HG02798 (cell line): ENCODE data around the gene HSD17B11.
A peak's percentile ranks its signal among the peaks of the same experiment; 100 is the strongest.
"Not testable (repeated sequence)": the region's sequence is repeated elsewhere in the genome, so short reads cannot be mapped to it uniquely, and the experiment has no call there.

Experiments used
- ATAC-seq: cut with Tn5 transposase; IDR thresholded peaks from one replicate; pipeline ENCODE4 v1.9.1; 2021; ENCODE audit warnings: mild to moderate bottlenecking; ENCODE audit not compliant: unreplicated experiment, poor library complexity

HSD17B11 gene

DNA sequence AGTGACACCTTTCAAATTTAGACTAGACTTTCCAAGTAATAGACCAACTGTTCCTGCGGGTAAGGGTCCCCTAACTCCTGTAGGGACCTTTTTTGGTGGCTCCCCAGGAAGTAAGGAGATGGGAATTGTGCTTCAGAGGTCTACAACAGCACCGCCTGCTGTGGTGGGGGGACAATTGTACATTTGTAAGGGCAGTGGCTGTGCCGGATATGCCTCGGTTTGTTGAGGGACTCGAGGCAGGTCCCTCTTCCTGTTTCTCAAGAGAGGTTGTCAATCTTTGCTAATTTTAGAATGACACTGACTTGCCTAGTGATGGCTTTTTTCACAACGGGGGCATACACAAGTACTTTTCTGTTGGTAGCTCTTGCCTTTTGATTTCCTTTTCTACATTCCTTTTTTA lies 15.5 kb upstream of the HSD17B11 start:
- no peak for ATAC-seq

DNA sequence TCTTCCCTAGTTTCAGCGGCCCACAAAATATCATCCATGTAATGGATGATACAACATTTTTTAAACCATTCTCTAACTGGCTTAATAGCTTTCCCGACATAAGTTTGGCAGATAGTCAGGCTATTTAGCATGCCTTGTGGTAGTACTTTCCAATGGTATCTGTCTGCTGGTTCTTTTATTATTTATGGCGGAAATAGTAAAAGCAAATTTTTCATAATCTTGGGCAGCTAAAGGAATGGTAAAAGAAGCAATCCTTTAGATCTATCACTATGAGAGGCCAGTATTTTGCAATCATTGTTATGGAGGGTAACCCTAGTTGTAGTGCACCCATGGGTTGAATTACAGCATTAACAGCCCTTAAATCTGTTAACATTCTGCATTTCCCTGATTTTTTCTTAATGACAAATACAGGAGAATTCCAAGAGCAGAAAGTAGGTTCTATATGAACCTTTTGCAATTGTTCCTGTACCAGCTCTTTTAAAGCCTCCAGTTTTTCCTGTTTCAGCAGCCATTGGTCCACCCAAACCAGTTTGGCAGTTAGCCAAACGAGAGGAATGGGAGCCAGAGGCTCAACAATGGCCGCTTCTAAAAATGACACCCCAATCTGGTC lies 14.3 kb upstream of the HSD17B11 start:
- ATAC-seq, result no peak

DNA sequence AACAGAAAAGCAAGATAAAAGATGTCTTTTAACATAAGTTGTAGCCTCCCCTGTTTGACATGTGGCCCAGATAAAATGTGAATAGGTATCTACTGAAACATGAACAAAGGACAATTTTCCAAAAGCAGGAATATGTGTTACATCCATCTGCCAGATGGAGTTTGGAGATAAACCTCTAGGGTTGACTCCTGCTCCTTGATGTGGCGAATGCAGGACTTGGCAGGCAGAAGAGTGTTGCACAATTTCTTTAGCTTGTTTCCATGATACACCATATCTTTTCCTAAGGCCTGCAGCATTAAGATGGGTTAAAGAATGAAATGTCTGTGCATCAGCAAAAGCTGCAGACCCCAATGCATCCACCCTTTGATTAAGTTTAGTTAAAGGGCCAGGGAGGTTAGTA lies 12.7 kb upstream of the HSD17B11 start:
- ATAC-seq, result not testable (repeated sequence)

DNA sequence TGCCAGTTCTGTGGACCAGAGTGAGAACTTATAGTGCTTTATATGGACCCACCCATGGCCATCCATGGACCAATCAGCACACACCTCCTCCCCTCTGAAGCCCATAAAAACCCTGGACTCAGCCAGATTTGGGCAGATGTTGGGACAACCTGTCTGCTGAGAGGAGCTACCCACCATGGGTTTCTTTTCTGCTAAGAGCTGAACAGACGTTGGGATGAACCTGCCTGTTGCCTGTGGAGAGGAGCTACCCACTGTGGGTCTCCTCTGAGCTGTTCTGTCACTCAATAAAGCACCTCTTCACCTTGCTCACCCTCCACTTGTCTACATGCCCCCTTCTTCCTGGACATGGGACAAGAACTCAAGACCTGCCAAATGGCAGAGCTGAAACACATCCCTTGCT lies 9.0 kb upstream of the HSD17B11 start:
- ATAC-seq, result no peak

DNA sequence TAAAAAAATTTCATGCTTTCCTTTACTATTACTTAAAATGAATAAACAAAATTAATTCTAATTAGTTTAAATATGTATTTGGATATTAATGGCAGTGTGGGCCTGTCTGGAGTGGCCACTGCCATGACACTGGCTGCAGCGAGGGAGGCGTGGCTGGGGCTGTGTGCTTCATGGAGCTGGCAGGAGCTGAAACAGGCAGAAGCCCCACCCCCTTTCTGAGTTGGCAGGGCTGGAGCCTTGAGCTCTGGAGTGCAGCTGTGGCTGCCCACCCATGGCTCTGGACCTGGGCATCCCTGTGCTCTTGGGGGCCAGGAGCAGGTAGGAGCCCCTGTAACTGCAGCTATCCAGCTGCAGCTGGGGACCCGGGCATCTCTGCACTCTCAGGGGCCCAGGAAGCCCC lies 8.2 kb upstream of the HSD17B11 start:
- no peak for ATAC-seq

DNA sequence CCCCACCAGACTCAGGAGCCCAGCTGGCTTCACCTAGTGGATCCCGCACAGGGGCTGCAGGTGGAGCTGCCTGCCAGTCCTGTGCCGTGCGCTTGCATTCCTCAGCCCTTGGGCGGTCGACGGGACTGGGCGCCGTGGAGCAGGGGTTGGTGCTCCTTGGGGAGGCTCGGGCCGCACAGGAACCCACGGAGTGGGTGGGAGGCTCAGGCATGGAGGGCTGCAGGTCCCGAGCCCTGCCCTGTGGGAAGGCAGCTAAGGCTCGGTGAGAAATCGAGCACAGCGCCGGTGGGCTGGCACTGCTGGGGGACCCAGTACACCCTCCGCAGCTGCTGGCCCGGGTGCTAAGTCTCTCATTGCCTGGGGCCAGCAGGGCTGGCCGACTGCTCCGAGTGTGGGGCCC lies 4.9 kb upstream of the HSD17B11 start:
- not testable (repeated sequence) for ATAC-seq

DNA sequence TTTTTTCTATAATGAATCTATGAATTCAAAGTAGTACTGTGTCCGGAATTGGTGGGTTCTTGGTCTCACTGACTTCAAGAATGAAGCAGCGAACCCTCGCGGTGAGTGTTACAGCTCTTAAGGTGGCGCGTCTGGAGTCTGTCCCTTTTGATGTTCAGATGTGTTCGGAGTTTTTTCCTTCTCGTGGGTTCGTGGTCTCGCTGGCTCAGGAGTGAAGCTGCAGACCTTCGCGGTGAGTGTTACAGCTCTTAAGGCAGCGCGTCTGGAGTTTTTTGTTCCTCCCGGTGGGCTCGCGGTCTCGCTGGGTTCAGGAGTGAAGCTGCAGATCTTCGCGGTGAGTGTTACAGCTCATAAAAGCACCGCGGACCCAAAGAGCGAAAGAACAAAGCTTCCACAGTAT lies 4.1 kb upstream of the HSD17B11 start:
- ATAC-seq, result not testable (repeated sequence)

DNA sequence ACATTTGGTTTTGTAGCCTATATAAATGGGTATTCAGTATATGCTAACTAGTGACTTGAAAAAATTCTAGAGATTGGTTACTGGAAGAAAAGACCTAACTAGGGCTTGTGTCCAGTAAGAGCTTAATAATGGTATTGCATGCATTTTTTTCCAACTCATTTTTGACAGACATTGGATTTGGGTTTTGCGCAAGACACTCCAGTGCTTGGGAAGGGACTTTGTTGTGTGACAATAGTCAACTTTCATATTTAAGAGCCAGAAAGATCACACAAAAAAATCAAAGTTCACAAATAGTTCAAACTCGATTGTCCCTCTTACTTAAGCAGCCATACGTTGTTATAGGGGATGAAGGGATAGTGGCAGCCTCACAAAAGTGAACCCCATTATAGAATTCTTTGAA lies 1.2 kb upstream of the HSD17B11 start:
- no peak for ATAC-seq

DNA sequence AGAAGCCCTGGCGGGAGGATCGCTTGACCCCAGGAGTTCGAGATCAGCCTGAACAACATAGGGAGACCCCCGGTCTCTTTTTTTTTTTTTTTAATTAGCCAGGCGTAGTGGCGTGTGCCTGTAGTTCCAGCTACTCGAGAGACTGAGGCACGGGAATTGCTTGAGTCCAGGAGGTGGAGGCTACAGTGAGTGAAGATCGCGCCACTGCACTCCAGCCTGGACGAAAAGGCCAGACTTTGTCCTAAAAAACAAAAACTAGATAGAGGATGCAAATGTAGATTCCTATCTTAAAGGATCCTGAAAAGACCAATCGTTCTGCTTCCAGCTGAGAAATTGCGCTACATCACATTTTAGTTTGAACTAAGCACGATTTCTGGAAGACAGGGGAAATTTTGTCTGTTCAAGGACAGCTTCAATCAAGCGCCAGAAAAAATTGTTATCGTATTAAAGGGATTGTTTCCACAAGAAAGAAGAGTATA lies 627 bp upstream of the HSD17B11 start:
- ATAC-seq, result peak; percentile 11

DNA sequence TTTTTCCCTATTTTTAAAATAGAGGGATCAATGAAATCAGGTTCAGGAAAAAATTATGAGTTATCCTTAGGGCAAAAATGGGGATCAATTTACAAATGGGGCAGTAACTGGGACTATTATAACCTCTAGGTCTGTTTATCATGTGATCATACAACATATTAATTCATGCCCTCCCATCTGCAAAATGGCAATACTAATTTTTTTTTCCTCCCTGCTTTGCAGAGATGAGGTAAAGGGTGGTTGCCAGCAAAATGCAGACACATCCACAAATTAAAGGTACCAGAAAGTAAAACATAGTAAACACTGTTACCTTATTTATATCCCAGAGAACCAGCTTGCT lies 467 bp downstream of the HSD17B11 start:
- no peak for ATAC-seq

DNA sequence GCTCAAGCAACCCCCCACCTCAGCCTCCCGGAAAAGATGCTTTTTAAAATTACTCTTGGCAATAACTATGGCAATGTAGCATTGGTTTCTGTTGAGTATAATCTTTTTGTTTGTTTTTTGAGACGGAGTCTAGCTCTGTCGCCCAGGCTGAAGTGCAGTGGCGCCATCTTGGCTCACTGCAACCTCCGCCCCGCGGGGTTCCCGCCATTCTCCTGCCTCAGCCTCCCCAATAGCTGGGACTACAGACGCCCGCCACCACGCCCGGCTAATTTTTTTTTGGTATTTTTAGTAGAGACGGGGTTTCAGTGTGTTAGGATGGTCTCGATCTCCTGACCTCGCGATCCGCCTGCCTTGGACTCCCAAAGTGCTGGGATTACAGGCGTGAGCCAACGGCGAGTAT lies 933 bp downstream of the HSD17B11 start:
- not testable (repeated sequence) for ATAC-seq

DNA sequence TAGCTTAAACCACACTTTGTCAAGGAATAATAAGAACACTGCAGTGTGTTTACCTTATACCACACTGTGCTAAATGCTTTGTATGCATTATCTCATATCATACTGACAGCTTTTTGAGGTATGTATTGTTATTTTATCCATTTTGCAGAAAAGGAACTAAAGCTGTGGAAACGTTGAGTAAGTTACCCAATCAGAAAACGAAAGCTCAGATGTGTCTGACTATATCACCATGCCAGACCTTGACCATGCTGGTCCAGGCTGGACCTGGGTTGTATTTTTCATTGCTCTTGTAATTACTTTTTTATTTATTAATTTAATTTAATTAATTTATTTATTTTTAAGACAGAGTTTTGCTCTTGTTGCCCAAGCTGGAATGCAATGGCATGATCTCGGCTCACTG lies 2.1 kb downstream of the HSD17B11 start:
- no peak for ATAC-seq

DNA sequence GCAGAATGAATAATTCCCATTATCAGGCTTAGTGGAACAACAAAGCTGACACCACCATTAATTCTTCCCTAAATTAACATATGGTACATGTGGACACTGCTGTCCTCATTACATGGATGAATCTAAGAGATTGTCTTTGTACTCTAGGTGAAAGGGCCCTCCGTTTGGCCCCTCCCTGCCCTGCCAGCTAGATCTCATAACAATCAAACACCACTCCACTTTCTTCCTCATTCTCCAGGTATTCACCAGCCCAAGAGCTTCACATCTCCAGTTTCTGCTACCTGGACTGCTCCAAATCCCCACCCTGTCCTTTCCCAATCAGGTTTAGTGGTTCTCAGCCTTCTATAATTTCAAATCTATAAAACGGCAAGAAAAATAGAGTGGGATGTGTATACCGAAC lies 3.8 kb downstream of the HSD17B11 start:
- no peak for ATAC-seq

DNA sequence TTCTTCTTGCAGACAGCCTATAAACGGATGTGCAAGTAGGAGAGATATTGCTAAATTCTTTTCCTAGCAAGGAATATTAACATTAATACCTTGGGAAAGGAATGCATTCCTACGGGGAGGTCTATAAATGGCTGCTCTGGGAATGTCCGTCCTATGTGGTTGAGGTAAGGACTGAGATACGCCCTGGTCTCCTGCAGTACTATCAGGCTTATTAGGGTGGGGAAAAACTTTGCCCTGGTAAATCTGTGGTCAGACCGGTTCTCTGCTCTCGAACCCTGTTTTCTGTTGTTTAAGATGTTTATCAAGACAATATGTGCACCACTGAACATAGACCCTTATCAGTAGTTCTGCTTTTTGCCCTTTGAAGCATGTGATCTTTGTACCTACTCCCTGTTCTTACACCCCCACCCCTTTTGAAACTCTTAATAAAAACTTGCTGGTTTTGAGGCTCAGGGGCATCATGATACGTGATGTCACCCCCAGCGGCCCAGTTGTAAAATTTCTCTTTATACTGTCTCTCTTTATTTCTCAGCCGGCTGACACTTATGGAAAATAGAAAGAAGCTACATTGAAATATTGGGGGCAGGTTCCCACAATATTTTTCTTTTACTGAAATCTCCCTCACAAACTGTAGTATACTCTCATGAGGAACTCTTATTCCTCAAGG lies 6.4 kb downstream of the HSD17B11 start:
- ATAC-seq, result not testable (repeated sequence)

DNA sequence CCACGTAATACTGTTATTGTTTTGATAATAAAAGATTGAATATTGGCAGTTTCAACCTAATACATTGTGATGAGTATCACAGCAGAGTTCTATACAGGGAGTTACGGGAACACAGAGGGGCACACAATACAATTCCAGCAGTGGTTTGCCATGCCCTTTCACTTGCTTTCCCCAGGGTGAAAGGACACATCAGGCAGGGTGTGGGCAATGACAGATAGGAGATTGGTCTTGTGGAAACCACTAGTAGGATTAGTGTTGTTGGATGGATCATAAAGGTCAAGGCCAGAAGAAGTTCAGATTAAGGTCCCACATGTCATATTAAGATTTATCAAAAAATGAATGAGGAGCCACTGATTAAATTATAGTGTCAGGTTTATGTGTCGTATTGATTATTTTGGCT lies 8.1 kb downstream of the HSD17B11 start:
- ATAC-seq, result no peak

DNA sequence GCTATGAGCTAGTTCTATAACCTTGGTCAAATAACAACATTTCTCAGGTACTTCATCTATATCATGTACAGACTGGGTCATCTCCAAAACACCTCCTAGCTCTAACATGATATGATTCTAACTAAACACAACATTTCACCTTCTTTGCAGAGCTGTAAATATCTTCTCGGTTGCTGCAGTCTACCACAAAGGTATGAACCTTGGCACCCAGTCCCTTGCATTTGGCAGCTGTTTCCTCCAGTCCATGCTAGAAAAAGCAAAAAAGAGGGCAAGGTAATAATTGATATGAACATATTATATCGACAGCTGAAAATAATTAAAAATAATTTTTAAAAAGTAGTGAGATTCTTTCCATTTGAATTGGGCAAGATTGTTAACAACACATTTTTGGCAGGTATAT lies 8.9 kb downstream of the HSD17B11 start:
- ATAC-seq, result no peak

DNA sequence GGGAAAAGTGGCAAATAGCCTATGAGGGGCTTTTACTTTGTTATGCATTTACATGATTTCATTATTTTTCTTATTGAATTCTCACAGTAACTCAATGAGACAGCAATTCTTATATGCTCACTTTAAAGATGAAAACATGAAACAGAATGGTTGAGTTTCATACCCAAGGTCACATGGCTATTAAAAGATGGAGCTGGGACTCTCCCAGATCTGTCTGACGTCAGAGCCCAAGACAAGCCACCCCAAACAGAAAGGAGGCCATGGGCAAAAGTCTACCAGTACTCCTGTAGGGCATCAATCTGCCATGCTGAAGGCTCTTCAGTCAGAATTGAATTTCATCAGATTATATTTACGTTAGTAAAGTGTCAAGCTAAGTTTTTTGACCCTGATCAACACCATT lies 13.2 kb downstream of the HSD17B11 start:
- peak; percentile 57 for ATAC-seq

DNA sequence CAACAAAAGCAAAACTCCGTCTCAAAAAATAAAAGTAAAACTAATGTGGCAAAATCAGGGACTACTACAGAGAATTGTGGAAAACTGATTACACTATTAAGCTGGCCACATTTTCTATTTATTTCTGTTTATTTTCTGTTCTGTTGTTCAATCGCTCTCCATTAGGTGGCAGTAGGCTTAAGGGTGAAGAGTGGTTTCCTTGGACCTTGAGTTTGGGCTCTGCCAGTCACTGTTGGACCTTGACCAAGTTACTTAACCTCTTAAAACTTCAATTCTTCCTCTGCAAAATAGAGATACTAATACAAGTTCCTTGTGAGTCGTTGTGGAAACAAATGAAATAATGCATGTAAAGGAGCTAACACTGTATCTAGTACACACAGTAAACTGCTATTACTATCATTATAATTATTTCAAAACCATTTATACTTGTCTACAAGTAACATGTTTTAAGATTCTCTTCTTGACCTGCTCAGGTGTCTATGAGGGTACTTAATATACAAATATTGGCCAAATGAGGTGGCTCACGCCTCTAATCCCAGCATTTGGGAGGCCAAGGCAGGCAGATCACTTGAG lies 15.2 kb downstream of the HSD17B11 start:
- peak; percentile 79 for ATAC-seq

DNA sequence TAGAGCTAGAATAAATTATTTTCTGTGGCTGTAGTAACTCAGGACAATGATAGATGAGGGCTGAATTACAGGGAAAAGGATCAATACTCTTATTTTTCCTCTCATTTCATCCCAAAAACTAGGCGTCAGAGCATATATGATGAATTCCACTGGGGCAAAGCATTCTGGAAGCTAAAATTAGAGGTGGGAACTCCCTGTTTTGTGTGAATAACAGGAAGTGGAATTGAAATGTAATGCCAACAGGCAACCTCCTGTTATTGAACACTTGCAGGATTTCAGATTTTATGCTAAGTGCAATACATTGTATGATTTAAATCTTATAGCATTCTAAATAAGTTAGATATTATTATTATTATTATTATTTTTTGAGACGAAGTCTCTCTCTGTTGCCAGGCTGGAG lies 20.9 kb downstream of the HSD17B11 start:
- no peak for ATAC-seq

DNA sequence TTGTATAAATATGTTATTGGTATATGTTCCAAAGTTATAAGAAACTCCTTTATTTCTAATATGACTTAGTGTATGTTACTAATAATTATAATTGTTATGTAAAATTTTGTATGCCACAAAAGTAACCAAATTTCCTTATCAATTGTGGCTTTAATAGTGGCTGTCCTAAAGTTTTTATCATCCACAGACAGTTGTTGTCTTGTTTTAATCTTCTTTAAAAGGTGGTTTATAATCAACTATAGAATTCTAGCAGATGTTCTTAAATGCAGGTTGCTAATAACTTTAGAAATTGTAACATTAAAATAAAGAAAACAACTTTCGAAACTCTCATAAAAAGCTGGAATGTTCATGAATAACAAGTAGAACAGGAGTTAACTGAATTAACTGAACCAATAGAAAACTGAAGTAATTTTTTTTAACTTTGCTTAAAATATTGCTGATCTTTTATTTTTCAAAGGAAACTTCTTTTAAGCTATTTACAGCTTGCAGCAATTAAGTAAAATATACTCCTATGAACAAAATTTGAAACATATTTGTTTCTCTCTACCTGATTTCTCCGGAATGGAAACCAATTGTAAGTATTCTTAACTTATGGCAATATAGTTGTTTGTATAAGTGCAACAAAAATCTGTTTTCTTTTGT lies 24.3 kb downstream of the HSD17B11 start:
- no peak for ATAC-seq

DNA sequence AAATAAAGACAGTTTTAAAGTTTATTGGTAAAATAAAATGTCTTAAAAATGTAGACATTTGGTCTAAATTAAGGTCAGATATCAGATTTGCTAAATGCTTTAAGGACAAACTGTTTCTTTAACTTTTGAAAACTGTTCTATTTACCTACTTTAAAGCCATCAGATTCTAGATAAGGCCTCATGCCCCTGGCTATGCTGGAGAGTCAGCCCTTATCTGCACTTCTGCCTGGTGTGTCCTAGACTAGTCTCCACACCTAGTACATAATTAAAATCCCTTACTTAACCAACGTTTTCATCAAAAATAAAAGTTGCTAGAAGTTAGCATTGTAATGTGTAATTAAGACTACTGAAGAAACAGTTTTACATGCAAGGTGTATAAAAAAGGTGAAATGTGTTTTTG lies 25.6 kb downstream of the HSD17B11 start:
- ATAC-seq, result no peak

DNA sequence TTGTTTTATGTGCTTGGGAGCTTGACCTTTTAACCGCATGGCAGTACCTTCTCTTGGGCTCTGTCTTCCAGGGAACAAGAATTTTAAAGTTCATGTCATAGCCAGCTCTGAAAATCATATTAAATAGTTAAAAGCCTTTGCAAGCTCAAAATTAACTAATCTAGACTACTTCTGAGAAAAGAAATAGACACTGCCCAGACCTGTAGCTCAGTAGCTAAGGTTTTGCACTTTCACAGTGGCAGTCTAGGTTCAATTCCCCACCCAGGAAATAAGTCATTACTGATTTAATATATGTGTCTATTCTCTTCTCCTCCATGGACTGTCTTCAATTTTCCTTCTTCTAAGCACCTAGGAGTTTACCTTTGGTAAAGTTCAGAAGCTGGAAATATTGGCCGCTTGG lies 27.4 kb downstream of the HSD17B11 start:
- ATAC-seq, result no peak
